HG02970 (cell line): ENCODE measurements around the gene SLC4A2.
A peak's percentile ranks its signal among the peaks of the same experiment; 100 is the strongest.

Experiments
- ATAC-seq: cut with Tn5 transposase; IDR thresholded peaks from one replicate; pipeline ENCODE4 v1.9.1; 2021; ENCODE audit warnings: mild to moderate bottlenecking, moderate library complexity, moderate number of reproducible peaks; ENCODE audit not compliant: unreplicated experiment, low FRiP score

Gene SLC4A2

GRCh38 chr7:151123158-151123821 is 63.9 kb downstream of the SLC4A2 start:
- ATAC-seq, result no peak

GRCh38 chr7:151123822-151124464 is 64.6 kb downstream of the SLC4A2 start:
- ATAC-seq, result peak; percentile 62

- no peak for ATAC-seq
Measured at GRCh38 chr7:151124481-151124880, 65.1 kb downstream of the SLC4A2 start.

- ATAC-seq, result no peak
Measured at GRCh38 chr7:151124899-151125399, 65.6 kb downstream of the SLC4A2 start.

- no peak for ATAC-seq
Measured at GRCh38 chr7:151125470-151125845, 66.1 kb downstream of the SLC4A2 start.

- ATAC-seq, result no peak
Measured at GRCh38 chr7:151125846-151126481, 66.6 kb downstream of the SLC4A2 start.
